NCI-H2196 (cell line): ENCODE data around the gene EIF1.
A peak's percentile ranks its signal among the peaks of the same experiment; 100 is the strongest.
"Not testable (repeated sequence)": the region's sequence is repeated elsewhere in the genome, so short reads cannot be mapped to it uniquely, and the experiment has no call there.

Experiments
- DNase-seq: peaks from one replicate; lab custom pipeline; 2025; ENCODE audit not compliant: unreplicated experiment; lab: John Stamatoyannopoulos, UW

The EIF1 gene

GRCh38 chr17:41655611-41656111, 33.0 kb upstream of the EIF1 start:
- no peak for DNase-seq

GRCh38 chr17:41656249-41657023, 32.2 kb upstream of the EIF1 start:
- no peak for DNase-seq

- no peak for DNase-seq
These were observed 31.4 kb upstream of the EIF1 start for GRCh38 chr17:41657176-41657754.

- DNase-seq = no peak
These were observed 30.7 kb upstream of the EIF1 start for GRCh38 chr17:41657936-41658335.

- DNase-seq = no peak
These were observed 29.8 kb upstream of the EIF1 start for GRCh38 chr17:41658846-41659245.

- DNase-seq = no peak
These were observed 29.1 kb upstream of the EIF1 start for GRCh38 chr17:41659427-41660212.

GRCh38 chr17:41660221-41660711, 28.4 kb upstream of the EIF1 start:
- no peak for DNase-seq

GRCh38 chr17:41663451-41664171, 25.1 kb upstream of the EIF1 start:
- no peak for DNase-seq

- no peak for DNase-seq
These were observed 24.6 kb upstream of the EIF1 start for GRCh38 chr17:41664172-41664457.

GRCh38 chr17:41664587-41665565, 23.8 kb upstream of the EIF1 start:
- DNase-seq = no peak

GRCh38 chr17:41665566-41666236, 23.0 kb upstream of the EIF1 start:
- DNase-seq = peak; percentile 69

GRCh38 chr17:41666237-41666641, 22.4 kb upstream of the EIF1 start:
- DNase-seq = no peak

GRCh38 chr17:41666708-41667279, 21.9 kb upstream of the EIF1 start:
- peak; percentile 61 for DNase-seq

- no peak for DNase-seq
These were observed 21.2 kb upstream of the EIF1 start for GRCh38 chr17:41667280-41668041.

- no peak for DNase-seq
These were observed 16.5 kb upstream of the EIF1 start for GRCh38 chr17:41672153-41672552.

GRCh38 chr17:41675157-41676057, 13.3 kb upstream of the EIF1 start:
- not testable (repeated sequence) for DNase-seq

- no peak for DNase-seq
These were observed 12.6 kb upstream of the EIF1 start for GRCh38 chr17:41676058-41676419.
